GM18520 (cell line): Measurements from ENCODE around the gene RNF115.
"Not testable (repeated sequence)": the region's sequence is repeated elsewhere in the genome, so short reads cannot be mapped to it uniquely, and the experiment has no call there.

ENCODE experiments used
- ATAC-seq: cut with Tn5 transposase; IDR thresholded peaks from one replicate; pipeline ENCODE4 v1.9.1; 2021; ENCODE audit not compliant: unreplicated experiment

RNF115 gene

GRCh38 chr1:145828367-145829026 is 4.6 kb upstream of the RNF115 start:
- ATAC-seq = no peak

- ATAC-seq = no peak
These were observed 4.1 kb upstream of the RNF115 start for GRCh38 chr1:145827966-145828365.

GRCh38 chr1:145826030-145826429 is 2.1 kb upstream of the RNF115 start:
- no peak for ATAC-seq

GRCh38 chr1:145824499-145824842 is 576 bp upstream of the RNF115 start:
- ATAC-seq = no peak

- ATAC-seq = not testable (repeated sequence)
These were observed 1.0 kb downstream of the RNF115 start for GRCh38 chr1:145822779-145823331.

- not testable (repeated sequence) for ATAC-seq
These were observed 5.8 kb downstream of the RNF115 start for GRCh38 chr1:145818095-145818494.

GRCh38 chr1:145812977-145813810 is 10.7 kb downstream of the RNF115 start:
- ATAC-seq = not testable (repeated sequence)

GRCh38 chr1:145806844-145807243 is 17.1 kb downstream of the RNF115 start:
- no peak for ATAC-seq

GRCh38 chr1:145806408-145806807 is 17.5 kb downstream of the RNF115 start:
- ATAC-seq = no peak

GRCh38 chr1:145805057-145805456 is 18.8 kb downstream of the RNF115 start:
- no peak for ATAC-seq

- no peak for ATAC-seq
These were observed 19.5 kb downstream of the RNF115 start for GRCh38 chr1:145804235-145805045.

- no peak for ATAC-seq
These were observed 24.1 kb downstream of the RNF115 start for GRCh38 chr1:145799806-145800205.

- ATAC-seq = no peak
These were observed 27.1 kb downstream of the RNF115 start for GRCh38 chr1:145796753-145797152.

- no peak for ATAC-seq
These were observed 28.5 kb downstream of the RNF115 start for GRCh38 chr1:145795257-145795881.

- no peak for ATAC-seq
These were observed 31.4 kb downstream of the RNF115 start for GRCh38 chr1:145792484-145792883.

GRCh38 chr1:145791860-145792259 is 32.0 kb downstream of the RNF115 start:
- not testable (repeated sequence) for ATAC-seq

GRCh38 chr1:145788580-145788979 is 35.3 kb downstream of the RNF115 start:
- no peak for ATAC-seq

- no peak for ATAC-seq
These were observed 37.6 kb downstream of the RNF115 start for GRCh38 chr1:145786271-145786670.

- ATAC-seq = peak; percentile 57
These were observed 38.3 kb downstream of the RNF115 start for GRCh38 chr1:145785547-145785946.

GRCh38 chr1:145784409-145784808 is 39.5 kb downstream of the RNF115 start:
- ATAC-seq = no peak
